Spinal cord (tissue), 10 donors: Measurements from ENCODE around the gene HIPK1. TPM values are rescaled to one million over a fixed set of nuclear protein-coding genes. Genes with fewer than 3 reads are reported as not detected.

Experiments
- DNase-seq, 6 donors: peaks; one replicate each; pipeline versions ENCODE4 v3.0.0 to v3.0.0-alpha.2; 2013 to 2015; ENCODE audit warnings: low spot score in 6 of 6, low read depth in 4 of 6
- H3K27ac ChIP-seq: one replicate; pipeline ENCODE4 v1.5.1; 2013; ENCODE audit warnings: low read depth, low read length, control low read depth
- H3K27me3 ChIP-seq: one replicate; pipeline ENCODE4 v1.6.1; 2013; ENCODE audit warnings: low read length; ENCODE audit not compliant: control insufficient read depth, insufficient read depth
- H3K36me3 ChIP-seq: one replicate; pipeline ENCODE4 v1.6.1; 2013; ENCODE audit warnings: low read length; ENCODE audit not compliant: control insufficient read depth, insufficient read depth
- H3K4me1 ChIP-seq: one replicate; pipeline ENCODE4 v1.6.1; 2013; ENCODE audit warnings: low read length; ENCODE audit not compliant: control insufficient read depth, insufficient read depth
- H3K4me3 ChIP-seq: one replicate; pipeline ENCODE4 v1.5.1; 2013; ENCODE audit warnings: low read depth, low read length, control low read depth
- H3K9me3 ChIP-seq: one replicate; pipeline ENCODE4 v1.6.1; 2013; ENCODE audit warnings: low read length; ENCODE audit not compliant: control insufficient read depth, insufficient read depth
- WGBS: methylation state at CpG from one replicate; pipeline ENCODE4 v1.1.5; 2013; ENCODE audit warnings: missing lambda C conversion rate; ENCODE audit not compliant: insufficient coverage; 5-methylcytosine and 5-hydroxymethylcytosine counted together
- long read RNA-seq, 4 donors: transcript quantifications; one replicate each; lab custom pipeline, GENCODE V29; 2026
- polyA plus RNA-seq, 2 donors: library from polyadenylated mRNA; unstranded; fragments of 120-200 nt; gene quantifications; one replicate each; pipeline ENCODE4 v1.2.1, GENCODE V29; 2013; ENCODE audit not compliant: insufficient read length in 2 of 2
- total RNA-seq, 2 donors: library from RNA; depleted of rRNA in 1 of 2; stranded (reverse); fragments of 120-200 nt in 1 of 2; fragments of >200 nt in 1 of 2; gene quantifications; one replicate each; pipeline versions ENCODE4 v1.2.3 to v1.2.4, GENCODE V29; 2013 to 2014
- donor health status: healthy.

The HIPK1 gene
- total RNA-seq (10 to 100 TPM; 43.2 to 57.0 TPM), polyA plus RNA-seq (10 to 100 TPM; 41.5 to 58.6 TPM)
- long read RNA-seq, donor 1, full-length matches to known transcripts: 2 of 2 reads
- long read RNA-seq, donor 1, partial matches to known transcripts: 0 of 2 reads
- long read RNA-seq, donor 1, other reads (novel, unspliced or antisense): 0 of 2 reads
- long read RNA-seq, donor 2: 0 reads
- long read RNA-seq, donor 3, partial matches to known transcripts: 48 of 48 reads
- long read RNA-seq, donor 3, other reads (novel, unspliced or antisense): 0 of 48 reads
- long read RNA-seq, donor 4: 0 reads

GRCh38 chr1:113928941-113929749 lies at the start of gene HIPK1:
Gene HIPK1, plus strand, starts transcription at chr1:113929324.
- peak; percentile 89 to 99 (median 94) for DNase-seq
- peaks cover 4% of the 10 kb centered on the region for H3K4me1 ChIP-seq
- no peaks in the 10 kb centered on the region for H3K27me3 ChIP-seq
- H3K9me3 ChIP-seq: no peaks in the 10 kb centered on the region
- WGBS: 0% methylated on average over 50 of the region's 61 CpGs
- no peaks in the 10 kb centered on the region for H3K36me3 ChIP-seq
- peak within 1 kb of the TSS; percentile 91 for H3K4me3 ChIP-seq
- peak within 1 kb of the TSS; percentile 96 for H3K27ac ChIP-seq

GRCh38 chr1:113879739-113880038 lies 49.4 kb upstream of the HIPK1 start:
- Histone ChIP-seq H3K4me1 (no peaks in the 10 kb centered on the region), H3K36me3 (no peaks in the 10 kb centered on the region), H3K27ac (no peak overlapping the region), H3K4me3 (no peak overlapping the region), H3K9me3 (no peaks in the 10 kb centered on the region), H3K27me3 (no peaks in the 10 kb centered on the region)
- no peak for DNase-seq
- 80% methylated on average over 1 of the region's 4 CpGs for WGBS

DNA sequence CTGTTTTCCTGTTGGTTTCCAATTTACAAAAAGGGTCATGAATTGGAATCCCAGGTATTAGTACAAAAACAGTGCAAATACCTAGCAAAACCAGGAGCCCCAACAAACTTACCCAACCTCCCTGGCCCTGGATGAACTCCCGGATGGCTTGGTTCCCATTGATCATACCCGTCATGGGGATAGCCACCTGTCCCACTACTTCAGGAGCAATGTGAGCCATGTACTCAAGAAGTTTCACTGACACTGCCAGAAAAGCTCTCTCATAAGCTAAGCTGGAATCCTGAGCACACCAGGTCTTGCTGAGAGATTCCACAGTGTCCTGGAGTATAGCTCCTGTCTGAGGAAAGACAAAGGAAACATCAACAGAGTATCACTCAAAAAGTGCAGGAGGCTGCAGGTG lies 47.5 kb upstream of the HIPK1 start:
- H3K4me1 ChIP-seq: no peaks in the 10 kb centered on the region

DNA sequence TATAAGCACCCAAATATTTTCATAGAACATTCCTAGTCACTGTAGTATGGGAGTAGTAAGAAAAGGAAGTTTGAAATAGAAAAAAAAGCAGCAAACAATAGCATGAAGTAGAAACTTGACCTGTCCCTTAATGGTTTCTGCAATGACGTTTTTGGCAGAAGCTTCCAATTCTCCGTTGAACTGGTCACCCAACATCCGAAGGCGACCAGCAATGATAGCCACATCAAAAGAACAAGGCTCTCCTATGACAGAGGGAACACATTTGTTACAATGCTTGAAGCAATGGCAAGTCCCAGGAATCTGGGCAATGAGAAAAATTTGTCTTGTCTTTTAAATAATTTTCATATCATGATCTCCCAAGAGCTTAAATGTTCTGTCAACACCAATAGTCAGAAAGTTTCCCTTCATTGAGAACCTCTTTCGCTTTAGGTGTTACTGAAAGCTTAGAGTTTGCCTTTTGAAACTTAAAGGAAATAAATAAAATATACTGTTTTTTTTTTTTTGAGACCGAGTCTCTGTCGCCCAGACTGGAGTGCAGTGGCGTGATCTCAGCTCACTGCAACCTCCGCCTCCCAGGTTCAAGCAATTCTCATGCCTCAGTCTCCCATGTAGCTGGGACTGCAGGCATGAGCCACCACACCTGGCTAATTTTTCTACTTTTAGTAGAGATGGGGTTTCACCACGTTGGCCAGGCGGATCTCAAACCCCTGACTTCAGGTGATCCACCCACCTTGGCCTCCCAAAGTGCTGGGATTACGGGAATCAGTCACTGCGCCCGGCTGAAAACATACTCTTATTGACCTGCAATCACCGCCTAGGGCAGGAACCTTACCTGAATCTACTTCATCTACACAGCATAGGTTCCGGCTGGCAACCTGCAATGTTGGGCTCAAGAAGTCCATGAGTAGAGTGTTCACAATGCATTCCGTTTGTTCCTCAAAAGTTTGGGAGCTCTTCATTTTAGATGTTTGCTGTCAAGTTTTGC lies 42.4 kb upstream of the HIPK1 start:
- H3K27me3 ChIP-seq: no peaks in the 10 kb centered on the region
- no peak for DNase-seq
- H3K4me1 ChIP-seq: no peaks in the 10 kb centered on the region
- no peaks in the 10 kb centered on the region for H3K36me3 ChIP-seq
- H3K9me3 ChIP-seq: no peaks in the 10 kb centered on the region
- H3K27ac ChIP-seq: no peak overlapping the region
- H3K4me3 ChIP-seq: no peak overlapping the region
- WGBS: 93% methylated on average over 6 of the region's 17 CpGs

More for the DNA sequence above, 47.5 kb upstream of the HIPK1 start:
- Histone ChIP-seq H3K9me3 (no peaks in the 10 kb centered on the region), H3K27ac (no peak overlapping the region), H3K27me3 (no peaks in the 10 kb centered on the region), H3K4me3 (no peak overlapping the region), H3K36me3 (no peaks in the 10 kb centered on the region)
- no peak for DNase-seq
- WGBS: 60% methylated on average over 1 of the region's 2 CpGs

DNA sequence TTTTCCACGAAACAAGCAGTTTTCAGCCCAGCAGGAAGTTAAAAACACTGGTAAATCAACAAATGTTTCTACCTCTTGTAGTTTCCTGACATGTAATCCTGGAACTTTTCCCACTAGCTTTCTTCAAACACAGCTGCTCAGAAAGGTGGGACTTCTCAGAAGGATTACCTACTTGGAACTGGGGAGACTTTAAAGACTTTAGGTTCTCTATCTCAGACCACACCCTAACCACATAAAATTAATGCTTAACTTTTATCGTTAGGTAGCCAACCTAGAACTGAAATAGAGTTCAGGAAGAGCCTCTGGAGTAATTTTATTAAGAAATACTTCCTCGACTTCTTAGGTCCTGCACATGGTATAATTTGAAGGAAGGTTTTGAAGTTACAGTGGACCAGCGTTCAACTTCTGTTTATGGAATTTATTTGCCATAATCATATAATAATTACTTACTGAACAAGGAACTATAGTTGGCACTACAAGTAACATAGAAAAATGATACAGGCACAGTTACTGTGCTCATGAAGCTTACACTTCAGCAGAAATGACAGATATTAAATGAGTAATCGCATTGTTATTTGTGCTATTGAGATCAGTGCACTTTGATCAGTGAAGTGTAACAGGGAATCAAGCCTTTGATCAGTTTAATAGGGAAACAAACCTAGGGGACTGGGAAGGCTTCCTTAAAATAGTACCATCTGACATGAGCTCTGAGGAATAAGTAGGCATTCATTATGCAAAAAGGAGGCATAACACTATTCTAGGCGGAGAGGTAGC lies 41.5 kb upstream of the HIPK1 start, which contains the start of gene BCL2L15:
Gene BCL2L15 (minus strand): TSS at position 180 of the 774 bp plus-strand sequence. CDS start 206 bp downstream, outside the sequence.
- WGBS: 100% methylated on average over 1 of the region's 6 CpGs
- H3K36me3 ChIP-seq: no peaks in the 10 kb centered on the region
- H3K9me3 ChIP-seq: no peaks in the 10 kb centered on the region
- no peak within 1 kb of the TSS for H3K4me3 ChIP-seq
- no peaks in the 10 kb centered on the region for H3K27me3 ChIP-seq
- no peak within 1 kb of the TSS for H3K27ac ChIP-seq
- DNase-seq: no peak
- H3K4me1 ChIP-seq: no peaks in the 10 kb centered on the region

DNA sequence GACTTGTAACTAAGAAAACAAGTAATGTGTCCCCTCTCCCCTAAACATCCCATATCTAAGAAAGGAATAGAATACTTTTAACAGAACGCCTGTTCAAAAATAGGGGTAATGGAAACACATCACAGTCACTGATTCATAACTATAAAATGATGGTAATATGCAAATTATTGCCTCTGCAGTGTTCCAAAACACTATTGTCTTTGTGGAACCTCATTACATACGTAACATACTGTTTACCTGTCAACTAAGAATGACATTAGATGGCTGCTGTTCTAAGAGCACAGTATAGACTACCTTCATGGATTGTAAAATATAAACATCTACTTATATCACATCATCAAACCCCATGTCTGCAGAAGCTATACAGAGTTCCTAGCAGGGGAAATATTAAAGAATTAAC lies 38.3 kb upstream of the HIPK1 start:
- no peaks in the 10 kb centered on the region for H3K4me1 ChIP-seq
- no peaks in the 10 kb centered on the region for H3K9me3 ChIP-seq
- no peaks in the 10 kb centered on the region for H3K27me3 ChIP-seq
- DNase-seq: no peak
- H3K27ac ChIP-seq: no peak overlapping the region
- peaks cover 3% of the 10 kb centered on the region for H3K36me3 ChIP-seq
- no peak overlapping the region for H3K4me3 ChIP-seq
- WGBS: no CpG with 5 or more reads among the region's 2 CpGs

GRCh38 chr1:113891631-113892220 lies 37.4 kb upstream of the HIPK1 start:
- no peak for DNase-seq
- Histone ChIP-seq H3K27ac (no peak overlapping the region), H3K27me3 (no peaks in the 10 kb centered on the region), H3K36me3 (peaks cover 5% of the 10 kb centered on the region), H3K4me3 (no peak overlapping the region), H3K9me3 (no peaks in the 10 kb centered on the region), H3K4me1 (no peaks in the 10 kb centered on the region)
- WGBS: 97% methylated on average over 9 of the region's 11 CpGs

- H3K27me3 ChIP-seq: no peaks in the 10 kb centered on the region
Measured at GRCh38 chr1:113893267-113893666, 35.9 kb upstream of the HIPK1 start.

More at GRCh38 chr1:113893267-113893666, 35.9 kb upstream of the HIPK1 start:
- Histone ChIP-seq H3K9me3 (no peaks in the 10 kb centered on the region), H3K4me1 (no peaks in the 10 kb centered on the region), H3K36me3 (peaks cover 13% of the 10 kb centered on the region), H3K27ac (no peak overlapping the region), H3K4me3 (no peak overlapping the region)
- 90% methylated on average over 2 of the region's 3 CpGs for WGBS
- no peak for DNase-seq
